Colonic mucosa (tissue), 4 donors: ENCODE measurements around the gene LUC7L3. TPM values are rescaled to one million over a fixed set of nuclear protein-coding genes. Genes with fewer than 3 reads are reported as not detected.

Source experiments
- DNase-seq: peaks from one replicate; pipeline ENCODE4 v3.0.0-alpha.2; 2020
- H3K27ac ChIP-seq: fragments of 200-600 bp; one replicate; pipeline ENCODE4 v1.8.0; 2021
- H3K27me3 ChIP-seq: fragments of 200-600 bp; one replicate; pipeline ENCODE4 v1.8.0; 2021
- H3K36me3 ChIP-seq: fragments of 200-600 bp; one replicate; pipeline ENCODE4 v1.8.0; 2021
- H3K4me1 ChIP-seq: fragments of 200-600 bp; one replicate; pipeline ENCODE4 v1.8.0; 2021; ENCODE audit warnings: mild to moderate bottlenecking
- H3K4me3 ChIP-seq: fragments of 200-600 bp; one replicate; pipeline ENCODE4 v1.8.0; 2021
- H3K9ac ChIP-seq, 2 donors: one replicate each; pipeline ENCODE4 v1.7.0; 2013; ENCODE audit warnings: control low read depth in 2 of 2, low read depth in 2 of 2, low read length in 2 of 2
- H3K9me3 ChIP-seq: fragments of 200-600 bp; one replicate; pipeline ENCODE4 v1.8.0; 2021
- CTCF ChIP-seq: fragments of 200-600 bp; IDR thresholded peaks from one replicate; pipeline ENCODE4 v1.8.0; 2022; ENCODE audit warnings: antibody characterized with exemption, mild to moderate bottlenecking
- intact Hi-C: fragments of 100-400 bp; cut with DNase I; formaldehyde crosslinking; loops from one replicate; pipeline ENCODE4 v1.14.1; 2022
- total RNA-seq, 2 donors: library from RNA; stranded (reverse); fragmentation: NEBNext Ultra II Directional in 1 of 2; extraction: Animal tissue kit (Norgen Biotek cat#: 25700) in 1 of 2; gene quantifications; one replicate each; pipeline ENCODE4 v1.2.1, GENCODE V29; 2021
- donor health status: healthy.
- donor health status: DM: no; HTN: no; CAD: no.
- donor health status: DM: no; HTN: no; CAD: no.

Gene LUC7L3
- total RNA-seq, 2 donors from 2014 or later = 73.0 to 88.3 TPM

GRCh38 chr17:50691550-50692447 lies 27.6 kb upstream of the LUC7L3 start:
- Histone ChIP-seq H3K4me1 (peaks cover 8% of the 10 kb centered on the region), H3K9ac (peak overlapping the region in 1 of 2 donors; percentile 74), H3K36me3 (peaks cover 9% of the 10 kb centered on the region), H3K27me3 (no peaks in the 10 kb centered on the region), H3K9me3 (no peaks in the 10 kb centered on the region), H3K4me3 (no peak overlapping the region), H3K27ac (peak overlapping the region; percentile 81)
- no peak for TF ChIP-seq CTCF
- peak; percentile 82 for DNase-seq
- intact Hi-C loops = no loop called here

GRCh38 chr17:50692448-50693035 lies 26.9 kb upstream of the LUC7L3 start:
- Histone ChIP-seq H3K4me1 (peaks cover under 1% of the 10 kb centered on the region), H3K9ac (peak overlapping the region in 1 of 2 donors; percentile 74), H3K9me3 (no peaks in the 10 kb centered on the region), H3K36me3 (peaks cover 13% of the 10 kb centered on the region), H3K27me3 (no peaks in the 10 kb centered on the region), H3K27ac (peak overlapping the region; percentile 81), H3K4me3 (no peak overlapping the region)
- intact Hi-C loops = no loop called here
- no peak for TF ChIP-seq CTCF
- no peak for DNase-seq

DNA sequence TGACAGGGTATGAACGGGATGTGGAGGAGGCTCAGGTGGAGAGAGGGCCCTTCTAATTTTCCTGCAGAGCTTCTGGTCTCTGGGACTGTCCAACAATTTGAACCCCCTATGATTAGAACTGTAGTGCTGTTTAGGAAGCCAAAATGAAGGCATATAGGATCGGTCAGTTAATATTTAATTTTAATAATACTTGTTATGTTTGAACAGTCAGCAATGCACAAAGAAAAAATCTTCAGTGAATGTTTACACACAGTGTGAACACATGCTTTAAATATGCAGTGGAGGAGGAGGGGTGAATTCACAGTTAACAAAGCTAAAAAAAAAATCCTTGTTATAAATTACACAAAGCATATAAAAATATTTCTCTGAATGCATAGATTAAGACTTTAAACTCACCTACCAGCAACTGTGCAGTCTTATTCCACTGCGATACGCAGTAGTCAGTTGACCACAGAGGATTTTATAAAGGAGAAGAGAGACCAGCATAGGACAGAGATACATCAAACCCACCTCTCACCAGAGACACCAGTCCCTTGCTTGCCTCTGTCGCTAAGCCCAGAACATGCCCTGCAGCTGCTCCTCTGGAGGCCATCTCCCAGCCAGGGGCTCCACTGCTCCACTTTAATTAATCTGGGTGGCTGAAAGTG lies 26.2 kb upstream of the LUC7L3 start:
- Histone ChIP-seq H3K4me3 (no peak overlapping the region), H3K9ac (peak overlapping the region in 1 of 2 donors; percentile 74), H3K36me3 (peaks cover 13% of the 10 kb centered on the region), H3K27ac (peak overlapping the region; percentile 81), H3K9me3 (no peaks in the 10 kb centered on the region), H3K4me1 (no peaks in the 10 kb centered on the region), H3K27me3 (no peaks in the 10 kb centered on the region)
- TF ChIP-seq CTCF = no peak
- no peak for DNase-seq
- intact Hi-C loops = no loop called here

GRCh38 chr17:50696365-50696879 lies 23.0 kb upstream of the LUC7L3 start:
- intact Hi-C loops = loop anchor here (5.0 kb wide), 2 partner anchors 64 to 209 kb away; partner anchors contain the start of gene ABCC3
- peaks cover 27% of the 10 kb centered on the region for H3K36me3 ChIP-seq
- H3K27ac ChIP-seq = no peak overlapping the region

More at GRCh38 chr17:50696365-50696879, 23.0 kb upstream of the LUC7L3 start:
- H3K9me3 ChIP-seq = no peaks in the 10 kb centered on the region
- no peaks in the 10 kb centered on the region for H3K27me3 ChIP-seq
- no peaks in the 10 kb centered on the region for H3K4me1 ChIP-seq
- H3K4me3 ChIP-seq = no peak overlapping the region
- no peak for DNase-seq
- no peak overlapping the region for H3K9ac ChIP-seq
- TF ChIP-seq CTCF = no peak
